NCI-H2107 treated with DMSO at 0.1 percent for 48 hours (cell line): ENCODE data around the gene KDM4B.

Source experiments
- DNase-seq: peaks from one replicate; lab custom pipeline; 2025; ENCODE audit not compliant: unreplicated experiment; lab: John Stamatoyannopoulos, UW

Gene KDM4B

DNA sequence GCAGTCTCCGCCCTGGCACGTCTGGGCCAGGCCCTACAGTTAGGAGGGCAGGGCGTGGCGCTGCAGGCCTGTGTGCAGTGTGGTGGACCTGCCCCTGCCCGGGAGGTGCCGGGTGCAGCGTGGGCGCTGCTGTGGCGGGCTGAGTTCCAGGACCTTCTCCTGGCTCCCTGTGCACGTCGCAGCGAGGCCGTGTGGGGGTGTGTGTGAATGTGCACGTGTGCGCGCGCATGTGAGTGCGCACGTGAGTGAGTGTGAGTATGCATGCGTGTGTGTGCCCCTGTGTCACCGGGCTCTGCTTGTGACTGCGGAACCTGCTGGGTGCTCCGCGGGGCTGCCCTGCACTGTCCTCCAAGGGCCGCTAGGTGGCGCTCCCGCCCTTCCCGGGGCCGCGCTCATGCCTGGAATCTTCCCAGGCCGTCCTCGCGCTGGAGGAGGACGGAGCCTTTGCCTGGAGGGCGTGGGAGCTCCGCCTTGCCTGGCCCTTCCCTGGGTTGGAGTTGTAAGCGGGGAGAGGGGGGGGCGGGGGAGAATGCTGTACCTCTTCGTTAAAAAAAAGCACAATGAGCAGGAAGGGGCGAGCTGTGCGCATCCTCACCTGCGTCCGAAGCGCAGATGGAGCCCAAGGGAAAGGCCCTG is 79.3 kb downstream of the KDM4B start:
- DNase-seq = peak; percentile 43

DNA sequence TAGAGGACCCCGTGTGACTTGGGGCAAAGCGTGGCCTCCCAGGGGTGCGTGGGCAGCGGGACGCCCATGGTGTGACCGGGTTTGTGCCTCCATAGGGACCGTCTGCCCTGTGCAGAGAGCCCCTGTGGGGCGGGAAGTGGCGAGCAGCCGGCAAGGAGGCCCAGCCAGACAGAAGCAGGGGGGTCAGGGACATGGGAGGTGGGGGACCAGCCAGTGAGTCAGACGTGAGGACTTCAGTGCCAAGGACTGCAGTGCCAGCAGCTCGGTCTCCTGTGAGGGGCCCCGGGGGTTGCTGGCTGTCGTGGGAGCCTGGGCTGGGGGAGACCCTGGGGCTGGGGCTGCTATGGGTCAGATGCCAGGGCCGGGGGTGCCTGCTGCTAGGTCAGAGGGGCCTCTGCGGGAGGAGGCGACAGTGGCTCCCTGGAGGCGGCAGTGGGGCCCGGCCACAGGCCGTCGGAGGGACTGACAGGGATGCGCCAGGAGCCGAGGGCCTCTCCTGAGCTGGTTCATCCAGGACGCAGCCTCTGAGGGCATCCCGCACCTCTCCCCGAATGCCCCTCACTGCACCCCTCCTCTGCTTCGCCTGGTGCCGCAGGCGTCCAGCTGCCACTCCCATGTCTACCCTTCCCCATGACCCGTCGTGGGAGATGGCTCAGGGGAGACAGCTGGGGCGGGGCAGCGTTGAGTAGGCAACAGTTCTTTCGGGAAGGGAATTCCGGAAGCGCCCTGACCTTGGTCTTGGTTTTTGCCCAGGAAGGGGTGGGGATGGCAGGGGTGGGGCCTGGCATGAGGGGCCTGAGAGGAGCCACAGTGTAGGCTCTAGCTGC is 80.0 kb downstream of the KDM4B start:
- DNase-seq = no peak

GRCh38 chr19:5049561-5049960 is 80.6 kb downstream of the KDM4B start:
- DNase-seq = no peak

GRCh38 chr19:5050067-5050656 is 81.2 kb downstream of the KDM4B start:
- DNase-seq = no peak

DNA sequence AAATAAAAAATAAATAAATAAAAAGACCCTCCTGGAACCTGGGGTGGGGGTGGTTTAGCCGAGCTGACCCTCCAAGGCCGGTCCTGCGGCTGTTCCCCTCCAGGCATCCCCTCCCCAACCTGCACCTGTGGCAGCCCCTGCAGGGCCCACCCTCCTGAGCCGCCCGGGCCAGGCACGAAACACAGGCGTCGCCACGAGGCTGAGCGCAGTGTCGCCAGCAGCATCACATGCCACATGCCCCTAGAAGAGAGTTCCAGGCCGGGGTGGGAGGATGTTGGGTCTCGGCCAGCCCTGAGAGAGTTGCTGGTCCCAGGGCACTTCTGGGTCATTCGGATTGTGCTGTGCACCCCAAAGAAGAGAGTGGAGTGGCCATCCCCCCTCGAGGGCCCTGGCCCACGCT is 82.0 kb downstream of the KDM4B start:
- no peak for DNase-seq

- no peak for DNase-seq
Observed at GRCh38 chr19:5051619-5052018, 82.7 kb downstream of the KDM4B start.

DNA sequence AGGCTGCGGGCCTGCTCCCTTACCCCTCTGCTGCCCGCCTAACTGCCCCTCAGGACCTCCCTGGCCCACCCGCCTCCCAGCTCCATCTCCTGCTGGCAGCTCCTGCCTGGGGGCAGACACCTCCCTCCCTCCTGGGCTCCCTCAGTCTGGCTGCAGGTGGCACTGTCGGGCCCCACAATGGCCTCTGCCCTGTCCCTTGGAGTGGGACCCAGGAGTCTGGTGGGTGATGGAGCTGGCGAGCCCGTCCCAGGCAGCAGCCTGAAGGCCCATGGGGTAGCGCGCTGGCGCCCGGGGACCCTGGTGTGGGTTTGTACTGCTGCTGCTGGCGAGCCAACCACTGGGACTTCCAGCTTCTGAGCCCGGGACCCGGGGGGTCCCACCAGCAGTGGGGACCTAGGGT is 83.6 kb downstream of the KDM4B start:
- DNase-seq = no peak

- no peak for DNase-seq
Observed at GRCh38 chr19:5052945-5053485, 84.1 kb downstream of the KDM4B start.

DNA sequence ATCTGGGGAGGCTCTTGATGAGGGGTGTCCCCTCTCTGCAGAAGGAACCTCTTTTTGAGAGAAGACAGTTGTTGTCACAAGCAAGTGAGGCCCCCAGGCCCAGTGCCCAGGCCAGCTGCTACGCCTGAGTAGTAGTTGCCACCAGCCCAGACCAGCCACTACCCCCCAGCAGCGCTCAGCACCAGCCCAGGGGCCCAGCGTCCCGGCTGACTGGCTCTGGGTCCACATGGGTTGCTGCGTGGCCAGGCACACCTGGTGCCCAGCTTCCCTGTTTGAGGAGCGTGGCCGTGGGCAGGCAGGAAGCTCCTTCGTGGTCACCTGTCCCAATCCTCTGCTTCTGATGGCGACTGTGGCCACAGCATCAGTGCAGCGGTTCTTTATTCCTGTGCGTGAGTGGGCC is 84.7 kb downstream of the KDM4B start:
- DNase-seq = no peak

- DNase-seq = no peak
Observed at GRCh38 chr19:5054551-5055456, 85.9 kb downstream of the KDM4B start.

DNA sequence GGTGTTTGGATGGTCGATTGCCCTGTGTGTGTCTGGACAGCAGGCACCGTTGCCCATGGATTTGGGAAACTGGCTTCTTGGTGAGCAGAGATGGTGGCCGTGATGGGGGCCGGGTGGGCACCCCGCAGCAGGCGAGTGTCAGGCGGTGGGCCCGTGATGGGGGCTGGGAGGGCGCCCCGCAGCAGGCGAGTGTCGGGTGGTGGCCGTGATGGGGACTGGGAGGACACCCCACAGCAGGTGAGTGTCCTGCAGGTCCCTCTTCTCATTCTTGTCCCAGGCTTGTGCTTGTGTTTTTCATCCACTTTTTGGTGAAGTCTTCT is 86.5 kb downstream of the KDM4B start:
- DNase-seq = no peak

- no peak for DNase-seq
Observed at GRCh38 chr19:5057860-5058259, 88.9 kb downstream of the KDM4B start.

DNA sequence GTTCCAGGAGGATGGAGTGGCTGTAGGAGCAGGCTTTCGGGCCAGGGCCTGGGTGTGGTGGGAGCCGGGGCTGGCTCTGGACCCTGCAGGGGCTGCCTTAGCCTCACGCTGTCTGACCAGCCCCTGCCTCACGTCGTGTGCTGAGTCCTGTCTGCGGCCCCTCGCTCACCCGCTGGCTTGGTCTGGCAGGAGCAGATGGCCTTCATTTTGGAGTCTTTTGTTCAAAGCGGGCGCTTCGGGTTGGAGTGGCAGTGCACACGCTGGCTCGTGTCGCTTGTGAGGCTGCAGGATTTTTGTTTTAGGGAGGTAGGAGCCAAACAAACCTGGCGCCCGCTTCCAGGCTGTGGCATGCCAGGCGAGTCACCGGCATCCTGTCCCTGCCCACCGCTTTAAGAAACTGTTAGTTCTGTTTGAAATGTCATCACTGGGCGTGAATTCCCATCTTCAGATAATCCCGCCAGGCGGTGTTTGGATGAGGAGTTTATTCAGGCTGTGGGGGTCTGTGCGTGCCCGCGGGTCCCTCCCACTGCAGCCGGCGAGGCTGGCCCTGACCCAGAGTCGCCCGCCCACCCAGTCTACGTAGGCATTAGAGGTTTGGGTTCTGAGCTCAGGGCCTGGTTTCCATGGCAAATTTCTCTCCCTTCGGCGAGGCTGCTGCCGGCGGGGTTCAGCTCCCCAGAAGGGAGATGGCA is 89.8 kb downstream of the KDM4B start:
- no peak for DNase-seq

DNA sequence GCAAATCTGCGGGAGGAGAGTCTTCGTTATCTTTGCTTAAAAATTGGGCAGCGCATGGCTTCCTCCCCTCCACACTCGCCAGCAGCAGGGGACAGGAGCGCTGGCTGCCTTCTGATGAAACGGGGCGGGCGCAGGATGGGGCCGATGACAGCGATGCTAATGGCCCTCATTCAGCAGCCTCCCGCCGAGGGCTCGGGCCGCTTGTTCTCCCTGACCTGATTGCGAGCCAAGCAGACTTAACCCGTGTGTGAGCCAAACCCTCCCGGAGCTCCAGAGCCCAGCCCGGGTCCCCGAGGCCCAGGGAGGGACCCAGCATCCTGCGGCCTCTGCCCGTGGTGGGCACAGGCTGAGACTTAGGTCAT is 90.3 kb downstream of the KDM4B start:
- no peak for DNase-seq

DNA sequence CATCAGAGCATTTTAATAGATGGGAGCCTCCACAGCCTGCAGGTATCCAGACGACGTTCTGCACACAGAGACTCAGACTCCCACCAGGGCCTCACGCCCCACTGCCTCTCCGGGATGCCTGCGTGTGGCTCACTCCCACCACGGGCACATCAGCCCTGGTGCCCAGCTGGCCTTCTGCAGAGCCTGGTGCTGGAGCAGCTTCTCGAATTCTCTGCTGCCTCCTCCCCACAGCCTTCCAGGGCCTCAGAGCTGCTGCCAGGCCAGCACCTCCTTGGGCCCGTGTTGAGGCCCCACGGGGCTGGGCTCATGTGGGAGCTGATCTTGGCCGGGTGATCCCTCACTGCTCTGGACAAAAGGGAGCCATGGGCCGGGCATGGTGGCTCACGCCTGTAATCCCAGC is 90.9 kb downstream of the KDM4B start:
- no peak for DNase-seq

GRCh38 chr19:5062195-5062594 is 93.3 kb downstream of the KDM4B start:
- no peak for DNase-seq

DNA sequence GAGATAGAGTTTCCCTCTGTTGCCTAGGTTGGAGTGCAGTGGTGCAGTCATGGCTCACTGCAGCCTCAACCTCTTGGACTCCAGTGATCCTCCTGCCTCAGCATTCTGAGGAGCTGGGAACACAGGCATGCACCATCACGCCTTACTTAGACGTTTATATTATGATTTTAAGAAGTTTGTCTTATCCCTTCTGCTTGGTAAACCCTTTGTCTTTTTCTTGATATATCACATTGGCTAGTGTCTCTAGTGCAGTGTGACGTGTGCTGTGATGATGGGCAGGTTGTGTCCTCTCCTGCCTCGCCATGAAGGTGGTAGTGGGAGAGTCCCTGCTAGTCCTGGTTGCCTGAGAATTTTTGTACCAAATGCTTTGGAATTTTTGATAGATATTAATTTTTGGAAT is 93.9 kb downstream of the KDM4B start:
- DNase-seq = no peak

DNA sequence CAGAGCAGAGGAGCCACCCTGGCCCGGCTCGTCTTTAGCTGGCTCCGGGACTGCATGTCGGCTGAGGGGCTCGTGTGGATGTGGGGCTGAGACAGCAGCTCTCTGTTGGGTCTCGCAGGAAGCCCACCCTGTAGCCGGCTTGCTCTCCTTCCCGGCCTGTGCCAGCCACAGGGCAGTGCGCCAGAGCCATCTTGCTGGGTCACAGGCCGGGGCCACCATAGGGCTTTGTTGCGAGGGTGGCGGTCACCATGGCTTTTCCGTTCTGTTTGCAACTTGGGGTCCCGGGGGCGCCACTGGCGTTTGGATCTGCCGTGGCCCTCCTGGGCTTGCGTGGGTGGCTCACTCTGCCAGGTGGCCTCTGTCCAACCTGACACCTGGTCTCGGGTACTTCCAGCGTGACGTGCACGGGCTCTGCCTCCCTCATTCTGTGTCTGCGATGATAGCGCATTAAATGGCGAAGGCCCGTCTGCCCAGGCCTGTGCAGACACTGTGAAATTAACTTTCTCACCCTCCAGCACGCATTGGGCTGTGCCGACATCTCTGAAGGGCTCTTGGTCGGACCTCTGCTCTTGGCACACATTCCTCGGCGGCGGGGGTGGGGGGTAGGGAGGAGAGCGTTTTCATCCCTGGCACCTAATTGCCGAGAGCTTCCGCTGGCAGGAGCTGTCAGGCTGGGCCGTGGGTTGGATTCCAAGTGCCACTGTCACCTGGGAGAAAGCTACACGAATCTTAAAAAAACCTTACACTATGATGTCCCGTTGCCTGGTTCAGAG is 95.1 kb downstream of the KDM4B start:
- DNase-seq = no peak

DNA sequence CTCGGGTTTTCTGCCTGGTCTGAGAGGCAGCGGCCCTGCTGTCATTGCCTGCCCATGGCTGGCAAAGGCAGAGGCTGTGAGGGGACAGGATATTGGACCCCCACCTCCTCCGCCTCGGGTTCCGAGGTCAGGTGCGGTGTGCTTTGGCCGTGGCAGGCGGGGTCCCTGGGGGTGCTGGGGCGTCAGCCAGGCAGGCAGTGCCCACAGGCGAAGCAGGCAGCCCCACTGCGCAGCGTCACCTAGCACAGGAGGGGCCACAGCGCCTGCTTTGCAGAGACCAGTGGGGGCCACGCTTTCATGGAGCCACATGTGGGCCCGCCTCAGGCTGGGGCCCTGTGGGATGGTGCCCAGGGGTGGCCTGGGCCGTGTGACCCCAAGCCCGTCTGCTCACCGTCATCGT is 96.0 kb downstream of the KDM4B start:
- no peak for DNase-seq

GRCh38 chr19:5065663-5066093 is 96.8 kb downstream of the KDM4B start:
- no peak for DNase-seq
